ENCODE results near the gene PRR12. TPM values are rescaled to one million over a fixed set of nuclear protein-coding genes. Genes with fewer than 3 reads are reported as not detected.
A peak's percentile ranks its signal among the peaks of the same experiment; 100 is the strongest.

PRR12 gene, protein sequence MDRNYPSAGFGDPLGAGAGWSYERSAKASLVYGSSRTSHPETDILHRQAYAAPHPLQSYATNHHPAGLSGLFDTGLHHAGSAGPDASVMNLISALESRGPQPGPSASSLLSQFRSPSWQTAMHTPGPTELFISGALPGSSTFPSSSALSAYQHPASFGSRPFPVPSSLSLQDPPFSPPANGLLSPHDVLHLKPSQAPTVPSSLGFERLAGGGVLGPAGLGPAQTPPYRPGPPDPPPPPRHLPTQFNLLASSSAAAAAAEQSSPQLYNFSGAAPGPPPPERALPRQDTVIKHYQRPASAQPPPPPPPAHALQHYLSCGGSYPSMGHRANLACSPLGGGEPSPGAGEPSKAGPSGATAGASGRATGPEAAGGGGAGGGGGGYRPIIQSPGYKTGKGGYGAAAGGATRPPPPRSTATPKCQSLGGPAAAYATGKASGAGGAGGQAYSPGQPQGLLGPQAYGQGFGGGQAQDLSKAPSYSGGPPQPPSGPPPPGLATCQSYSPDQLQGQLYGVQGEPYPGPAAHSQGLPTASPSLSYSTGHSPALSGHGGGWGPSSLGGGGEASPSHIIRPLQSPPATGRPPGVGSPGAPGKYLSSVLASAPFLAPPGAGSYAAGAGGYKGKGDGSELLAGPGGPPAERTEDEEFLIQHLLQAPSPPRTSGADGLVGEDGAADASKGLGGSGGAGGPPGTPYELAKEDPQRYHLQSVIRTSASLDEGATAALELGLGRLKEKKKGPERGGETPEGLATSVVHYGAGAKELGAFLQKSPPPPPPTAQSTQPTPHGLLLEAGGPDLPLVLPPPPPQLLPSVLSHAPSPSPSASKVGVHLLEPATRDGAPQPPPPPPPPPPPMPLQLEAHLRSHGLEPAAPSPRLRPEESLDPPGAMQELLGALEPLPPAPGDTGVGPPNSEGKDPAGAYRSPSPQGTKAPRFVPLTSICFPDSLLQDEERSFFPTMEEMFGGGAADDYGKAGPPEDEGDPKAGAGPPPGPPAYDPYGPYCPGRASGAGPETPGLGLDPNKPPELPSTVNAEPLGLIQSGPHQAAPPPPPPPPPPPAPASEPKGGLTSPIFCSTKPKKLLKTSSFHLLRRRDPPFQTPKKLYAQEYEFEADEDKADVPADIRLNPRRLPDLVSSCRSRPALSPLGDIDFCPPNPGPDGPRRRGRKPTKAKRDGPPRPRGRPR (N-terminal part only)
- total RNA-seq: 6.7 and 7.8 TPM in 2 replicates

DNA sequence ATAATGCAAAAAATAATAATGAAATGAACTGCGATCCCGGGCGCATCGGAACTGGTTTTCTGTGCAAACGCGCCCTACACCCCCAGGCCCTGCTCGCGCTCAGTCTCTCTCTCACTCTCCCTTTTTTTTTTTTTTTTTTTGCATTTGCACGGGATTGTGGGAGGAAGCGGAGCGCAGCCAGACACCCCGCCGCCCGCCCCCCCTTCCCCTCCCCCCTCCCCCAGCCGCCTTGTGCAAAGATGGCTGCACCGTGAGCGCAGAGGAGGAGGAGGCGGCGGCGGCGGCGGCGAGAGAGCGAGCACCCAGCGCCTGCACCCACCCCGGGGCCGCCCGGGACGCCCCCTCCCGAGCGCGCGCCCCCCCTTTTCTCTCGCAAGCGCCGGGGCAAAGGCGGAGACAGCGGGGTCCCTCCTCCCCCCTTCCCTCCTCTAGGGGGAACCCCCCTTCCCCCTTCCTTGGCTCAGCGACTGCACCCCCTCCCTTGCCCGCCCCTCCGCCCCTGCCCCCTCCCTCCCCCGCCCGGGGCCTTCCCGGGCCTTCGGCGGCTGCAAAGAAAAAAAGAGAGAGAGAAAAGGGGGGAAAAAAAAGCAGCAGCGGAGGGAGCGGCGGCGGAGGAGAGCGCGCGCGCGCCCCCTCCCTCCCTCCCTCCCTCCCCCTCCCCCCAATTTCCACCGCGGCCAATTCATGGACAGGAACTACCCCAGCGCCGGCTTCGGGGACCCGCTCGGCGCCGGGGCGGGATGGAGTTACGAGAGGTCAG lies at the start of gene PRR12:
PRR12 (plus strand) TSS at position 212 of the 760 bp plus-strand sequence; CDS start at position 685, 473 bp downstream.
- TF ChIP-seq, protein P1, sequence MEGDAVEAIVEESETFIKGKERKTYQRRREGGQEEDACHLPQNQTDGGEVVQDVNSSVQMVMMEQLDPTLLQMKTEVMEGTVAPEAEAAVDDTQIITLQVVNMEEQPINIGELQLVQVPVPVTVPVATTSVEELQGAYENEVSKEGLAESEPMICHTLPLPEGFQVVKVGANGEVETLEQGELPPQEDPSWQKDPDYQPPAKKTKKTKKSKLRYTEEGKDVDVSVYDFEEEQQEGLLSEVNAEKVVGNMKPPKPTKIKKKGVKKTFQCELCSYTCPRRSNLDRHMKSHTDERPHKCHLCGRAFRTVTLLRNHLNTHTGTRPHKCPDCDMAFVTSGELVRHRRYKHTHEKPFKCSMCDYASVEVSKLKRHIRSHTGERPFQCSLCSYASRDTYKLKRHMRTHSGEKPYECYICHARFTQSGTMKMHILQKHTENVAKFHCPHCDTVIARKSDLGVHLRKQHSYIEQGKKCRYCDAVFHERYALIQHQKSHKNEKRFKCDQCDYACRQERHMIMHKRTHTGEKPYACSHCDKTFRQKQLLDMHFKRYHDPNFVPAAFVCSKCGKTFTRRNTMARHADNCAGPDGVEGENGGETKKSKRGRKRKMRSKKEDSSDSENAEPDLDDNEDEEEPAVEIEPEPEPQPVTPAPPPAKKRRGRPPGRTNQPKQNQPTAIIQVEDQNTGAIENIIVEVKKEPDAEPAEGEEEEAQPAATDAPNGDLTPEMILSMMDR (conservative IDR thresholded peaks at IDR 0.05; ENCODE audit: low read depth, low read length): no peak
- peak within 1 kb of the TSS; percentile 96 for H3K4me3 ChIP-seq (ENCODE audit: low read depth, low read length)
- no peak for DNase-seq (ENCODE audit: low read depth)

DNA sequence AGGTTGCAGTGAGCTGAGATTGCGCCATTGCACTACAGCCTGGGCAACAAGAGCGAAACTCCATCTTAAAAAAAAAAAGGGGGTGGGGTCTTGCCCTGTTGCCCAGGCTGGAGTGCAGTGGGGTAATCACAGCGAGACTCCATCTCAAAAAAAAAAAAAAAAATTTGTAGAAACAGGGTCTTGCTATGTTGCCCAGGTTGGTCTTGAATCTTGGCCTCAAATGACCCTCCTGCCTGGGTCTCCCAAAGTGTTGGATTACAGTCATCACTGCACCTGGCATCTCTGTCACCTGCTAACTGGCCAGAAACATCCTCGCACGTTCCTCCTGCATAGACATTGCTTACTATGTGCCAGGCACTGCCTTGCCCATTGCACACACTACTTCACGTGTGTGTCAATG lies 49.1 kb upstream of the PRR12 start:
- TF ChIP-seq, protein P1 (conservative IDR thresholded peaks at IDR 0.05; ENCODE audit: low read depth, low read length): no peak
- H3K4me3 ChIP-seq (ENCODE audit: low read depth, low read length): no peak overlapping the region
- DNase-seq (ENCODE audit: low read depth): no peak

DNA sequence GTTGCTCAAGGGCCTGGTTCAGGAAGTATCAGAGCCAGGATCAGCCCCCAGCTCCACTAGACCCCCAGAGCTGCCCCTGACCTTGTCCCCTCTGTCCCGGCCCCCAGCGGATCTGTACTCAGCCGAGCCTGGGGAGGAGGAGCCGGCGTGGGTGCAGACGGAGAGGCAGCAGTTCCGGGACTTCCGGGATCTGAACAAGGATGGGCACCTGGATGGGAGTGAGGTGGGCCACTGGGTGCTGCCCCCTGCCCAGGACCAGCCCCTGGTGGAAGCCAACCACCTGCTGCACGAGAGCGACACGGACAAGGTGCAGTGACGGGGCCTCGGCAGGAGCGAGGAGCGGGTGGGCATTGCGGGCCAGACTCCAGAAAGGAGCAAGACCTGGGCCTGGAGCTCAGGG lies 48.5 kb upstream of the PRR12 start:
- DNase-seq (ENCODE audit: low read depth): no peak
- TF ChIP-seq, protein P1 (conservative IDR thresholded peaks at IDR 0.05; ENCODE audit: low read depth, low read length): no peak
- no peak overlapping the region for H3K4me3 ChIP-seq (ENCODE audit: low read depth, low read length)

DNA sequence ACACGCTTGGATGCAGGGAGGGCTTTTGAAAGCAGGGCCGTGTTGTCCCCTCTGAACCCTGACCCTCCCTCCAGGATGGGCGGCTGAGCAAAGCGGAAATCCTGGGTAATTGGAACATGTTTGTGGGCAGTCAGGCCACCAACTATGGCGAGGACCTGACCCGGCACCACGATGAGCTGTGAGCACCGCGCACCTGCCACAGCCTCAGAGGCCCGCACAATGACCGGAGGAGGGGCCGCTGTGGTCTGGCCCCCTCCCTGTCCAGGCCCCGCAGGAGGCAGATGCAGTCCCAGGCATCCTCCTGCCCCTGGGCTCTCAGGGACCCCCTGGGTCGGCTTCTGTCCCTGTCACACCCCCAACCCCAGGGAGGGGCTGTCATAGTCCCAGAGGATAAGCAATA lies 48.0 kb upstream of the PRR12 start:
- no peak for DNase-seq (ENCODE audit: low read depth)
- TF ChIP-seq, protein P1 (conservative IDR thresholded peaks at IDR 0.05; ENCODE audit: low read depth, low read length): no peak
- H3K4me3 ChIP-seq (ENCODE audit: low read depth, low read length): no peak overlapping the region

DNA sequence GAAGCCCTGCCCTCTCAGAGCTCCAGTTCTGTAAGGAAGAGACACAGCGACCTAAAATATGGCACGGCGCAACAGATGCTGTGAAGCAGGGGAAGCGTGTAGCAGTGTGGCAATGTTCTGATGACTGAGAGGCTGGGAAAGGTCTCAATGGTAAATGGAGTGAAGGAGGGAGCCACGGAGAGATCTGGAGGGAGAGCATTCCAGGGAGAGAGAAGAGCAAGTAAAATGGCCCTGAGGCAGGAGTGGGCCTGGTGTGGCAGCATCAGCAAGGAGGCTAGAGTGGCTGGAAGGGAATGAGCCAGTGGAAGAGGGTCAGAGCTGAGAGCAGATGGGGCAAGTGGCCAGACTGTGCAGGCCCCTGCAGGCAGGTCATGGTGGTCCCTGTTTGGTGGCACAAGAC lies 46.8 kb upstream of the PRR12 start:
- no peak for DNase-seq (ENCODE audit: low read depth)
- TF ChIP-seq, protein P1 (conservative IDR thresholded peaks at IDR 0.05; ENCODE audit: low read depth, low read length): no peak

More for the DNA sequence above, 46.8 kb upstream of the PRR12 start:
- no peak overlapping the region for H3K4me3 ChIP-seq (ENCODE audit: low read depth, low read length)

Measured in epithelial cell of proximal tubule (primary cell).